GM13976 (cell line): ENCODE results near the gene ABCA13.
"Not testable (repeated sequence)": the region's sequence is repeated elsewhere in the genome, so short reads cannot be mapped to it uniquely, and the experiment has no call there.

Source experiments
- DNase-seq: peaks from one replicate; pipeline ENCODE4 v3.0.0; 2012; ENCODE audit warnings: low spot score
- CTCF ChIP-seq: IDR thresholded peaks from 2 replicates; pipeline ENCODE4 v1.5.1; 2012; ENCODE audit warnings: borderline replicate concordance, mild to moderate bottlenecking; ENCODE audit not compliant: insufficient read depth; ENCODE audit errors: extremely low read depth, missing control alignments, control extremely low read depth
- in situ Hi-C: fragments of 300-500 bp; cut with MboI; formaldehyde crosslinking; loops from one replicate; pipeline ENCODE4 v1.12.0; 2022; ENCODE audit warnings: low sequenced_read_pairs, mixed read lengths, inconsistent platforms; ENCODE audit not compliant: unreplicated experiment

The ABCA13 gene

GRCh38 chr7:48193421-48193820 lies 22.2 kb downstream of the ABCA13 start:
- no peak for DNase-seq
- no peak for TF ChIP-seq CTCF
- in situ Hi-C loops, result no loop called here

GRCh38 chr7:48200946-48201589 lies 29.8 kb downstream of the ABCA13 start:
- in situ Hi-C loops, result loop anchor here (25.0 kb wide), 1 partner anchor 89 kb away; no protein-coding TSS in a partner anchor
- not testable (repeated sequence) for DNase-seq

GRCh38 chr7:48202916-48203315 lies 31.7 kb downstream of the ABCA13 start:
- not testable (repeated sequence) for DNase-seq
- in situ Hi-C loops, result loop anchor here (25.0 kb wide), 1 partner anchor 91 kb away; no protein-coding TSS in a partner anchor

- DNase-seq, result no peak
- no peak for TF ChIP-seq CTCF
- in situ Hi-C loops, result loop anchor here (25.0 kb wide), 1 partner anchor 95 kb away; no protein-coding TSS in a partner anchor
Observed at GRCh38 chr7:48207155-48207675, 36.0 kb downstream of the ABCA13 start.

- no peak for TF ChIP-seq CTCF
- DNase-seq, result no peak
- in situ Hi-C loops, result loop anchor here (25.0 kb wide), 1 partner anchor 97 kb away; no protein-coding TSS in a partner anchor
Observed at GRCh38 chr7:48209004-48209600, 37.8 kb downstream of the ABCA13 start.

GRCh38 chr7:48213226-48213625 lies 42.0 kb downstream of the ABCA13 start:
- DNase-seq, result no peak
- in situ Hi-C loops, result loop anchor here (25.0 kb wide), 1 partner anchor 101 kb away; no protein-coding TSS in a partner anchor
- no peak for TF ChIP-seq CTCF

GRCh38 chr7:48217266-48217665 lies 46.0 kb downstream of the ABCA13 start:
- in situ Hi-C loops, result loop anchor here (25.0 kb wide), 1 partner anchor 105 kb away; no protein-coding TSS in a partner anchor
- no peak for TF ChIP-seq CTCF
- DNase-seq, result no peak
